ENCODE measurements around the gene FMNL2.

- TF ChIP-seq, protein P1, sequence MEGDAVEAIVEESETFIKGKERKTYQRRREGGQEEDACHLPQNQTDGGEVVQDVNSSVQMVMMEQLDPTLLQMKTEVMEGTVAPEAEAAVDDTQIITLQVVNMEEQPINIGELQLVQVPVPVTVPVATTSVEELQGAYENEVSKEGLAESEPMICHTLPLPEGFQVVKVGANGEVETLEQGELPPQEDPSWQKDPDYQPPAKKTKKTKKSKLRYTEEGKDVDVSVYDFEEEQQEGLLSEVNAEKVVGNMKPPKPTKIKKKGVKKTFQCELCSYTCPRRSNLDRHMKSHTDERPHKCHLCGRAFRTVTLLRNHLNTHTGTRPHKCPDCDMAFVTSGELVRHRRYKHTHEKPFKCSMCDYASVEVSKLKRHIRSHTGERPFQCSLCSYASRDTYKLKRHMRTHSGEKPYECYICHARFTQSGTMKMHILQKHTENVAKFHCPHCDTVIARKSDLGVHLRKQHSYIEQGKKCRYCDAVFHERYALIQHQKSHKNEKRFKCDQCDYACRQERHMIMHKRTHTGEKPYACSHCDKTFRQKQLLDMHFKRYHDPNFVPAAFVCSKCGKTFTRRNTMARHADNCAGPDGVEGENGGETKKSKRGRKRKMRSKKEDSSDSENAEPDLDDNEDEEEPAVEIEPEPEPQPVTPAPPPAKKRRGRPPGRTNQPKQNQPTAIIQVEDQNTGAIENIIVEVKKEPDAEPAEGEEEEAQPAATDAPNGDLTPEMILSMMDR (IDR thresholded peaks at IDR 0.05), result no peak
- no peak for TF ChIP-seq POLR2AphosphoS5 (IDR thresholded peaks at IDR 0.05; ENCODE audit: low read depth, low read length)
- TF ChIP-seq TCF7L2 (IDR thresholded peaks at IDR 0.05; ENCODE audit: low read depth, low read length), result no peak
- TF ChIP-seq SIN3A (IDR thresholded peaks at IDR 0.05; ENCODE audit: borderline replicate concordance, insufficient read depth, low read depth, low read length), result no peak
Observed at GRCh38 chr2:152518034-152518433, 183.1 kb downstream of the FMNL2 start.

All from Panc1 (cell line).